NT2/D1 (cell line): ENCODE data around the gene SND1.

ENCODE experiments used
- DNase-seq: peaks from one replicate; pipeline ENCODE4 v3.0.0-alpha.2; 2011; ENCODE audit warnings: low read depth, low spot score
- H3K27me3 ChIP-seq: 2 replicates; pipeline ENCODE4 v1.6.0; 2011; ENCODE audit warnings: mild to moderate bottlenecking; ENCODE audit not compliant: insufficient read length, insufficient read depth
- H3K36me3 ChIP-seq: 2 replicates; pipeline ENCODE4 v1.6.1; 2011; ENCODE audit warnings: mild to moderate bottlenecking, low read length, mixed read lengths; ENCODE audit not compliant: insufficient read depth, insufficient read length
- H3K4me1 ChIP-seq: 2 replicates; pipeline ENCODE4 v1.5.1; 2011; ENCODE audit not compliant: insufficient read depth, insufficient read length
- H3K4me3 ChIP-seq: 2 replicates; pipeline ENCODE4 v1.5.1; 2011; ENCODE audit warnings: low read depth; ENCODE audit not compliant: insufficient read length
- H3K9ac ChIP-seq: 2 replicates; pipeline ENCODE4 v1.6.0; 2011; ENCODE audit warnings: low read depth; ENCODE audit not compliant: insufficient read length
- H3K9me3 ChIP-seq: 2 replicates; pipeline ENCODE4 v1.5.1; 2011; ENCODE audit warnings: mild to moderate bottlenecking, low read length; ENCODE audit not compliant: insufficient read depth
- SUZ12 ChIP-seq: IDR thresholded peaks from 2 replicates; pipeline ENCODE4 v1.6.1; 2011; ENCODE audit not compliant: insufficient read length, insufficient read depth; ENCODE audit errors: extremely low read depth
- YY1 ChIP-seq: IDR thresholded peaks from 2 replicates; pipeline ENCODE4 v1.6.1; 2011; ENCODE audit not compliant: insufficient read length, insufficient read depth
- ZNF274 ChIP-seq: IDR thresholded peaks from 2 replicates; pipeline ENCODE4 v1.6.1; 2011; ENCODE audit warnings: mild to moderate bottlenecking, low read depth, low read length

The SND1 gene

GRCh38 chr7:128021366-128021765 is 369.4 kb downstream of the SND1 start:
- no peak for DNase-seq
- Histone ChIP-seq H3K9me3 (no peaks in the 10 kb centered on the region), H3K4me1 (peaks cover 7% of the 10 kb centered on the region), H3K9ac (no peak overlapping the region), H3K4me3 (no peak overlapping the region), H3K27me3 (no peaks in the 10 kb centered on the region), H3K36me3 (peaks cover 7% of the 10 kb centered on the region)
- no peak for TF ChIP-seq YY1
- TF ChIP-seq ZNF274, result no peak
- TF ChIP-seq SUZ12, result no peak

DNA sequence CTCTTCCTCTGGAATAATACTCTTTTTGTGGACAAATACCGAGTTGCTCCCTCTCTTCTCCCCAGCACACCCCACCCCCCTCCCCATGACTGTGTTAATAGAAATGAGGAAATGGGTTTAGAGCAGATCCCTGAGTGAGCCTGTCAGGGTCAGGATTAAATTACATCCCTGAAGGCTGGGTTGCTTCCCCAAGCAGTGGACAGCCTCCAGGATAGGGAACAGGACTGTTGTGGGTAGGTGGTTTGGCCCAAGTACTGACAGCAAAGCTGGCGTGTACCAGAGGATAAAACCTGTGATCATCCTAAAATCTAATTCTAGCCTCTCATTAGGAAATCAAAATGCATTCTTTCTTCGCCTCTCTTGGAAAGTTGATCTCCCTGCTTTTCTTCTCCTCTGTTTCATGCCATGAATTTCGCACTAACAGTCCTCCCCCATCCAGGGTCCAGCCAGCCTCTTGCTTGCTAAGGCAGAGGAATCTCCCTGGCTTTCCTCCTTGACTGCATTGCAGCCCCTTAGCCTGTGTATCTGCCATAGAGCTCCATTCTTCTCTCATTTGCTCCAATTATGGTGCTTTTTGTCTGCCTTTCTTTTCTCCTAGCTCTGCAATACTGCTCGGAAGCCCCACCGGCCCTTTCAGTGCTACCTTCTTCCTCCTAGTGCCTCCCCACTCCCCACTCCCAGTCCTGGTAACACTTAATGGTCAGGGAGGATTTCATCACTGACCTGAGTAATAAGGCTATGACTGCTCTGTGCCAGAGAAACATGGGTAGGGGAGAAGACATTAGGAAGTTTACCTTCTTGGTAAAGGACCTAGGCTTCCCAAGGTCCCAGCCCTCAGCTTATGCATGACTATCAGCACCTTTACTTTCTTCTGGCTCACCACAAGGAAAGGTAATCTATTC is 370.9 kb downstream of the SND1 start:
- H3K4me1 ChIP-seq, result peaks cover 10% of the 10 kb centered on the region
- no peaks in the 10 kb centered on the region for H3K27me3 ChIP-seq
- TF ChIP-seq ZNF274 (no peak), SUZ12 (no peak), YY1 (no peak)
- H3K9ac ChIP-seq, result no peak overlapping the region
- no peak for DNase-seq
- H3K36me3 ChIP-seq, result peaks cover 3% of the 10 kb centered on the region
- no peak overlapping the region for H3K4me3 ChIP-seq
- H3K9me3 ChIP-seq, result no peaks in the 10 kb centered on the region

DNA sequence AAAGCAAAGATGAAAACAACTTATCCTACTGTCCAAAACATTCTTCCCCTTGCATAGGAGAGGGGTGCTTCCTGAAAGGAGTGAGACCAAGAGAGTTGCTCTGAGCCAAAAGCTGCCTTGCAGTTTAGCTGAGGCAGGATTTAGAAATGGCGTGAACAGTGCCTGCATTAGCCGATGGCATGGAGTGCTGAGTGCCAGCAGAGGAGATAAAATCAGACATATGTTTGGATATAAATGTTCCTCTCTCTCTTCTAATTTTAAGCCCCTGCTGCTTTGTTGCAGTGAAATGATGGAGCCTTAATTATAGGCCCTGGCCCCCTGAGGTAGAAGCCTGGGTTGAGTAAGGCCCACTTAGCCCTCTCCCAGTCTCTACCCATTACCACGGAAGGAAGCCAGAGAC is 372.2 kb downstream of the SND1 start:
- Histone ChIP-seq H3K4me3 (no peak overlapping the region), H3K9ac (no peak overlapping the region), H3K9me3 (no peaks in the 10 kb centered on the region), H3K36me3 (peaks cover 9% of the 10 kb centered on the region), H3K27me3 (peaks cover 3% of the 10 kb centered on the region), H3K4me1 (peaks cover 7% of the 10 kb centered on the region)
- DNase-seq, result no peak
- TF ChIP-seq YY1 (no peak), SUZ12 (no peak), ZNF274 (no peak)

- TF ChIP-seq YY1, result no peak
- TF ChIP-seq ZNF274, result no peak
- no peak for TF ChIP-seq SUZ12
- no peak overlapping the region for H3K9ac ChIP-seq
- peaks cover 4% of the 10 kb centered on the region for H3K4me1 ChIP-seq
- H3K36me3 ChIP-seq, result peaks cover 16% of the 10 kb centered on the region
- no peak overlapping the region for H3K4me3 ChIP-seq
- H3K9me3 ChIP-seq, result no peaks in the 10 kb centered on the region
- no peak for DNase-seq
- peaks cover 14% of the 10 kb centered on the region for H3K27me3 ChIP-seq
Measured at GRCh38 chr7:128025380-128025779, 373.4 kb downstream of the SND1 start.

- H3K36me3 ChIP-seq, result peaks cover 16% of the 10 kb centered on the region
- no peak overlapping the region for H3K4me3 ChIP-seq
- peaks cover 16% of the 10 kb centered on the region for H3K27me3 ChIP-seq
- DNase-seq, result no peak
- peaks cover 4% of the 10 kb centered on the region for H3K4me1 ChIP-seq
- no peak overlapping the region for H3K9ac ChIP-seq
- TF ChIP-seq YY1, result no peak
- TF ChIP-seq SUZ12, result no peak
- TF ChIP-seq ZNF274, result no peak
- H3K9me3 ChIP-seq, result no peaks in the 10 kb centered on the region
Measured at GRCh38 chr7:128025819-128026218, 373.8 kb downstream of the SND1 start.

DNA sequence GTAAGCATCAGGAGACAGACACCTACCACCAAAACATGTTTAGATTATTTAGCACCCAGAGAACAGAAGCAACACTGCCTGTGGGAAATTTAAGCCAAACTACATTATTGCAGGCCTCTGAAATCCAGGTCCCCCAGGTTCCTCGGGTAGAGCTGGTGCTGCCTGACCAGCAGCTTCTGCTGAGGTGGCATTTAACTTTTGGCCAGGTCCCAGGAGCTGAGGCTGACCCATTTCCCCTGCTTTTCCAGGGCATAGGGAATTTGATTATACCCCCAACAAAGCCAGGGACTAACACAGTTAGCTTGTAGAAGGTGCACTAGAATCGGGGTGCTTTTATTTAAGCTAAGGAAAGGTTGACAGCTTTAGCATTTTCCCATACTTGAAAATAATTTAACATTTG is 374.6 kb downstream of the SND1 start:
- Histone ChIP-seq H3K4me3 (no peak overlapping the region), H3K27me3 (peaks cover 16% of the 10 kb centered on the region), H3K9me3 (no peaks in the 10 kb centered on the region), H3K36me3 (peaks cover 16% of the 10 kb centered on the region), H3K4me1 (peaks cover 4% of the 10 kb centered on the region), H3K9ac (no peak overlapping the region)
- DNase-seq, result no peak
- no peak for TF ChIP-seq YY1

GRCh38 chr7:128027485-128027980 is 375.5 kb downstream of the SND1 start:
- Histone ChIP-seq H3K27me3 (peaks cover 19% of the 10 kb centered on the region), H3K4me1 (peaks cover 4% of the 10 kb centered on the region), H3K9me3 (no peaks in the 10 kb centered on the region), H3K4me3 (no peak overlapping the region), H3K36me3 (peaks cover 16% of the 10 kb centered on the region), H3K9ac (no peak overlapping the region)
- no peak for TF ChIP-seq YY1
- TF ChIP-seq ZNF274, result no peak
- no peak for TF ChIP-seq SUZ12
- no peak for DNase-seq

- H3K4me1 ChIP-seq, result peaks cover 4% of the 10 kb centered on the region
- no peak for DNase-seq
- no peak overlapping the region for H3K9ac ChIP-seq
- TF ChIP-seq ZNF274, result no peak
- TF ChIP-seq SUZ12, result no peak
- no peak for TF ChIP-seq YY1
- no peak overlapping the region for H3K4me3 ChIP-seq
- peaks cover 16% of the 10 kb centered on the region for H3K36me3 ChIP-seq
- peaks cover 39% of the 10 kb centered on the region for H3K27me3 ChIP-seq
- H3K9me3 ChIP-seq, result no peaks in the 10 kb centered on the region
Measured at GRCh38 chr7:128029405-128029995, 377.5 kb downstream of the SND1 start.
